Stimulated activated CD8-positive, alpha-beta memory T cell treated with anti-CD3 and anti-CD28 coated beads, Interleukin-7, amount 100 ng/mL, for 48 hours (primary cell): ENCODE data around the gene HEBP2.
"Not testable (repeated sequence)": the region's sequence is repeated elsewhere in the genome, so short reads cannot be mapped to it uniquely, and the experiment has no call there.

Source experiments
- DNase-seq, 2 donors: peaks; one replicate each; pipeline ENCODE4 v3.0.0-alpha.2; 2020; ENCODE audit warnings: low read depth in 1 of 2; ENCODE audit errors: extremely low read depth in 1 of 2

HEBP2 gene

GRCh38 chr6:138422861-138423260, 18.8 kb downstream of the HEBP2 start:
- no peak for DNase-seq

GRCh38 chr6:138424004-138424904, 20.2 kb downstream of the HEBP2 start:
- no peak for DNase-seq

GRCh38 chr6:138425256-138425655, 21.2 kb downstream of the HEBP2 start:
- not testable (repeated sequence) for DNase-seq

GRCh38 chr6:138426500-138427123, 22.6 kb downstream of the HEBP2 start:
- no peak for DNase-seq

GRCh38 chr6:138427701-138428100, 23.7 kb downstream of the HEBP2 start:
- no peak for DNase-seq

GRCh38 chr6:138428944-138429598, 25.0 kb downstream of the HEBP2 start:
- no peak for DNase-seq

- no peak for DNase-seq
These were observed 25.7 kb downstream of the HEBP2 start for GRCh38 chr6:138429761-138430160.

GRCh38 chr6:138430361-138431145, 26.5 kb downstream of the HEBP2 start:
- DNase-seq, result no peak

- no peak for DNase-seq
These were observed 27.4 kb downstream of the HEBP2 start for GRCh38 chr6:138431256-138432062.

GRCh38 chr6:138432063-138432356, 28.0 kb downstream of the HEBP2 start:
- DNase-seq, result no peak

- no peak for DNase-seq
These were observed 30.1 kb downstream of the HEBP2 start for GRCh38 chr6:138434096-138434495.

- no peak for DNase-seq
These were observed 30.9 kb downstream of the HEBP2 start for GRCh38 chr6:138434925-138435324.

- no peak for DNase-seq
These were observed 35.5 kb downstream of the HEBP2 start for GRCh38 chr6:138439546-138439945.

- DNase-seq, result no peak
These were observed 36.3 kb downstream of the HEBP2 start for GRCh38 chr6:138440296-138440695.

GRCh38 chr6:138440758-138441357, 36.8 kb downstream of the HEBP2 start:
- no peak for DNase-seq

- no peak for DNase-seq
These were observed 37.9 kb downstream of the HEBP2 start for GRCh38 chr6:138441965-138442364.

GRCh38 chr6:138442663-138443062, 38.6 kb downstream of the HEBP2 start:
- DNase-seq, result no peak

GRCh38 chr6:138443979-138444378, 40.0 kb downstream of the HEBP2 start:
- no peak for DNase-seq

GRCh38 chr6:138446821-138447220, 42.8 kb downstream of the HEBP2 start:
- no peak for DNase-seq

GRCh38 chr6:138450445-138450844, 46.4 kb downstream of the HEBP2 start:
- no peak for DNase-seq
